A549 (cell line): ENCODE data around the gene SDHB. TPM values are rescaled to one million over a fixed set of nuclear protein-coding genes. Genes with fewer than 3 reads are reported as not detected.
A peak's percentile ranks its signal among the peaks of the same experiment; 100 is the strongest.

Experiments used
- ATAC-seq, 2 experiments: fragments of 200-7000 bp in 1 of 2; fragments of >200 bp in 1 of 2; cut with Nextera tagmentation in 1 of 2; cut with Tn5 transposase in 1 of 2; 3 replicates each; pipeline versions ENCODE4 v1.8.0 to v1.9.1; 2018 to 2020; ENCODE audit warnings: mild to moderate bottlenecking in 1 of 2, moderate library complexity in 1 of 2
- CTCF ChIA-PET: fragments of 300-600 bp; sonication (Branson Sonifier 250); formaldehyde crosslinking; extraction: SDS; loops from one replicate; lab custom pipeline; 2021; ENCODE audit warnings: antibody characterized with exemption, inconsistent platforms; lab: Yijun Ruan, JAX
- POLR2A ChIA-PET: fragments of 350-600 bp; formaldehyde crosslinking; extraction: SDS; loops from one replicate; lab custom pipeline; 2021; ENCODE audit warnings: antibody characterized with exemption, inconsistent platforms; lab: Yijun Ruan, JAX
- DNase-seq, 2 experiments: peaks; one replicate each; pipeline versions ENCODE4 v3.0.0 to v3.0.0-alpha.2; 2011 to 2016; ENCODE audit warnings: low read depth in 1 of 2, low spot score in 1 of 2
- FAIRE-seq: peaks from 2 replicates; lab custom pipeline; 2011; peaks lifted over from hg19 to GRCh38; lab: Jason Lieb, UNC
- H3K27ac ChIP-seq, 2 experiments: fragments of >200 bp; sonication (Bioruptor Twin); formaldehyde crosslinking; 3 replicates each; pipeline ENCODE4 v1.5.1; 2016 to 2017
- H3K4me1 ChIP-seq: fragments of >200 bp; sonication (Bioruptor Twin); formaldehyde crosslinking; 3 replicates; pipeline ENCODE4 v1.6.1; 2016
- H3K4me2 ChIP-seq: fragments of >200 bp; sonication (Bioruptor Twin); formaldehyde crosslinking; 3 replicates; pipeline ENCODE4 v1.6.1; 2016
- H3K4me3 ChIP-seq: fragments of >200 bp; sonication (Bioruptor Twin); formaldehyde crosslinking; 3 replicates; pipeline ENCODE4 v1.5.1; 2016
- H3K9me3 ChIP-seq: fragments of >200 bp; sonication (Bioruptor Twin); formaldehyde crosslinking; 3 replicates; pipeline ENCODE4 v1.6.1; 2016
- BCL3 ChIP-seq: fragments of >200 bp; sonication (Bioruptor Twin); formaldehyde crosslinking; IDR thresholded peaks from 3 replicates; pipeline ENCODE4 v1.6.1; 2016
- BHLHE40 ChIP-seq: IDR thresholded peaks from 2 replicates; pipeline ENCODE4 v1.6.1; 2012; ENCODE audit warnings: low read depth, low read length, inconsistent platforms
- CBX2 ChIP-seq: fragments of 200-600 bp; sonication (generic); IDR thresholded peaks from 2 replicates; pipeline ENCODE4 v1.6.1; 2016; ENCODE audit warnings: low read depth, mild to moderate bottlenecking, borderline replicate concordance
- CHD2 ChIP-seq: fragments of 150-350 bp; IDR thresholded peaks from 2 replicates; pipeline ENCODE4 v1.6.1; 2014; ENCODE audit warnings: low read length; ENCODE audit not compliant: partially characterized antibody
- CTCF ChIP-seq: fragments of >200 bp; sonication (Bioruptor Twin); formaldehyde crosslinking; IDR thresholded peaks from 3 replicates; pipeline ENCODE4 v1.5.1; 2016
- ELK1 ChIP-seq: fragments of 150-350 bp; IDR thresholded peaks from 2 replicates; pipeline ENCODE4 v1.6.1; 2014; ENCODE audit warnings: low read depth, mild to moderate bottlenecking, low read length
- EP300 ChIP-seq, 2 experiments: fragments of >200 bp; sonication (Bioruptor Twin); formaldehyde crosslinking; IDR thresholded peaks; 2 replicates in 1 of 2; 3 replicates in 1 of 2; pipeline ENCODE4 v1.6.1; 2016 to 2017
- FOSL2 ChIP-seq, 2 experiments: fragments of 450-650 bp in 1 of 2; fragments of >200 bp in 1 of 2; sonication (Bioruptor Twin) in 1 of 2; formaldehyde crosslinking; IDR thresholded peaks; 2 replicates each; pipeline versions ENCODE4 v1.5.0 to v1.6.1; 2016 to 2020; ENCODE audit warnings: mild to moderate bottlenecking in 1 of 2, moderate library complexity in 1 of 2
- FOXS1 ChIP-seq: fragments of 250-450 bp; sonication (Bioruptor Pico); IDR thresholded peaks from 2 replicates; pipeline ENCODE4 v1.5.0; 2020; ENCODE audit warnings: mild to moderate bottlenecking, moderate library complexity
- HES2 ChIP-seq: fragments of >200 bp; sonication (Bioruptor Twin); formaldehyde crosslinking; IDR thresholded peaks from 2 replicates; pipeline ENCODE4 v1.6.1; 2016
- HOXA7 ChIP-seq: fragments of 250-450 bp; sonication (Bioruptor Pico); IDR thresholded peaks from 2 replicates; pipeline ENCODE4 v1.5.0; 2020; ENCODE audit warnings: mild to moderate bottlenecking, moderate library complexity
- HOXB13 ChIP-seq: fragments of 250-450 bp; sonication (Bioruptor Pico); IDR thresholded peaks from 2 replicates; pipeline ENCODE4 v1.5.0; 2020; ENCODE audit warnings: low read depth, mild to moderate bottlenecking, moderate library complexity
- HOXB5 ChIP-seq: fragments of 250-450 bp; sonication (Bioruptor Pico); IDR thresholded peaks from 2 replicates; pipeline ENCODE4 v1.5.0; 2020; ENCODE audit warnings: mild to moderate bottlenecking, moderate library complexity
- JUN ChIP-seq, 2 experiments: fragments of >200 bp; sonication (Bioruptor Twin); formaldehyde crosslinking; IDR thresholded peaks; 2 replicates in 1 of 2; 3 replicates in 1 of 2; pipeline ENCODE4 v1.6.1; 2016 to 2017
- MAZ ChIP-seq: fragments of 150-350 bp; IDR thresholded peaks from 2 replicates; pipeline ENCODE4 v1.6.1; 2014; ENCODE audit warnings: antibody characterized with exemption, low read depth, low read length, borderline replicate concordance
- NPAS2 ChIP-seq: fragments of 250-450 bp; sonication (Bioruptor Pico); IDR thresholded peaks from 2 replicates; pipeline ENCODE4 v1.8.0; 2022; ENCODE audit warnings: mild to moderate bottlenecking, moderate library complexity, borderline replicate concordance
- POLR2AphosphoS2 ChIP-seq: conservative IDR thresholded peaks from 2 replicates; pipeline ENCODE4 v1.6.1; 2012; ENCODE audit warnings: low read length, improper control_type of control experiment, inconsistent platforms
- RARB ChIP-seq: fragments of 250-450 bp; sonication (Bioruptor Pico); IDR thresholded peaks from 2 replicates; pipeline ENCODE4 v1.8.0; 2021; ENCODE audit warnings: mild to moderate bottlenecking, moderate library complexity
- SMC3 ChIP-seq: fragments of >200 bp; sonication (Bioruptor Twin); formaldehyde crosslinking; IDR thresholded peaks from 3 replicates; pipeline ENCODE4 v1.6.1; 2018; ENCODE audit warnings: inconsistent platforms
- TFCP2L1 ChIP-seq: fragments of 250-450 bp; sonication (Bioruptor Pico); IDR thresholded peaks from 2 replicates; pipeline ENCODE4 v1.5.0; 2021; ENCODE audit warnings: mild to moderate bottlenecking
- USF2 ChIP-seq: fragments of 450-650 bp; IDR thresholded peaks from 2 replicates; pipeline ENCODE4 v1.6.1; 2014; ENCODE audit warnings: antibody characterized with exemption
- ZFP36 ChIP-seq: fragments of 450-650 bp; IDR thresholded peaks from 2 replicates; pipeline ENCODE4 v1.6.1; 2014; ENCODE audit warnings: borderline replicate concordance; ENCODE audit not compliant: partially characterized antibody
- WGBS: methylation state at CpG from one replicate; pipeline ENCODE4 v1.1.6; 2017; ENCODE audit errors: missing lambda C conversion rate; 5-methylcytosine and 5-hydroxymethylcytosine counted together
- polyA plus RNA-seq, 4 experiments: library from polyadenylated mRNA; depleted of rRNA in 3 of 4; stranded (reverse); fragments of >200 nt; fragmentation: RNase III in 1 of 4; extraction: RNeasy Plus Mini Kit Qiagen cat#74134 plus additional on column Dnase treatment in 1 of 4; gene quantifications; 2 replicates in 3 of 4; 3 replicates in 1 of 4; pipeline ENCODE4 v1.2.3, GENCODE V29; 2011 to 2017

SDHB gene
- polyA plus RNA-seq, 2 of the 4 experiments (the other 2 are of a cell fraction) = 114 to 262 TPM

DNA sequence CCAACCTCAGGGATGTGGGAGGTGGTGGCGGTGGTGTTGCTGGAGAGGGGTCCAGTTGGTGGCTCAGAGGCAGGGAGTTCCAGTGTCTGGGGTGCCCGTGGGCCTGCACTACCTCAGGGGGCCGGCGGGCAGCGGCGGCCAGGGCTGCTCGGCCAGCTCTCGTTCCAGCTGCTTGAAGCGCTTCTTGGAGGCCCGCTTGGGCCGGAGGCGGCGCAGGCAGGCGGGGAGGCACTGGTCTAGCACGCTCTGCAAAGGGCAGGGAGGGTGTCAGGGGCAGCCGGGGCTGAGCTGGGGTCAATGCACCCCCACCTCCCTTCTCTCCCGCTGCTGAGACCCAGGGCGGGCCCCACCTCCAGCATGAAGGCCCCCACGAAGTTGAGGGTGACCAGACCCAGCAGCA is 67.7 kb downstream of the SDHB start (continued):
- TF ChIP-seq CTCF (no peak), RARB (CRISPR knock-in tag) (no peak), HOXB13 (CRISPR knock-in tag) (no peak), ZFP36 (no peak), FOXS1 (CRISPR knock-in tag) (no peak)
- TF ChIP-seq, all 56 proteins: peak for 0

- POLR2A ChIA-PET = no interaction called here
- Histone ChIP-seq H3K9me3 (no peaks in the 10 kb centered on the region), H3K4me2 (no peak overlapping the region), H3K27ac (peak overlapping the region in 1 of 2 experiments; percentile 50; a peak in 2 of 6 replicates)
- ATAC-seq (peak; percentile 15 to 35; a peak in 4 of 6 replicates), DNase-seq (no peak)
- 14% methylated on average over 1 of the region's 7 CpGs for WGBS
- TF ChIP-seq FOSL2 (IDR thresholded peaks at IDR 0.05) (no peak), FOSL2 (CRISPR knock-in tag; IDR thresholded peaks at IDR 0.05) (no peak), MAZ (no peak), SMC3 (no peak), USF2 (no peak), CBX2 (no peak), POLR2AphosphoS2 (no peak), CHD2 (no peak), HES2 (no peak), BCL3 (no peak), NPAS2 (CRISPR knock-in tag) (no peak), FOXS1 (CRISPR knock-in tag) (no peak), ELK1 (no peak), BHLHE40 (no peak), JUN (IDR thresholded peaks at IDR 0.05) (no peak), HOXB5 (CRISPR knock-in tag) (no peak), TFCP2L1 (CRISPR knock-in tag) (no peak), EP300 (IDR thresholded peaks at IDR 0.05) (no peak), HOXA7 (CRISPR knock-in tag) (no peak)
- TF ChIP-seq, all 56 proteins: peak for 0
- peaks cover 4% of the 10 kb centered on the region; the same call in 1 of the 3 replicates for H3K4me1 ChIP-seq
- CTCF ChIA-PET = interaction anchor here (1.0 to 1.2 kb wide), 2 partner anchors 12 to 15 kb away, joined by 3 read pairs; no protein-coding TSS in a partner anchor
- FAIRE-seq = no peak
- no peak overlapping the region for H3K4me3 ChIP-seq
Observed at GRCh38 chr1:16984717-16985116, 69.1 kb downstream of the SDHB start.
